ENCODE results near the gene SEC14L3. TPM values are rescaled to one million over a fixed set of nuclear protein-coding genes. Genes with fewer than 3 reads are reported as not detected.

Gene SEC14L3
- total RNA-seq, 6 experiments from 2014 or later: not detected

DNA sequence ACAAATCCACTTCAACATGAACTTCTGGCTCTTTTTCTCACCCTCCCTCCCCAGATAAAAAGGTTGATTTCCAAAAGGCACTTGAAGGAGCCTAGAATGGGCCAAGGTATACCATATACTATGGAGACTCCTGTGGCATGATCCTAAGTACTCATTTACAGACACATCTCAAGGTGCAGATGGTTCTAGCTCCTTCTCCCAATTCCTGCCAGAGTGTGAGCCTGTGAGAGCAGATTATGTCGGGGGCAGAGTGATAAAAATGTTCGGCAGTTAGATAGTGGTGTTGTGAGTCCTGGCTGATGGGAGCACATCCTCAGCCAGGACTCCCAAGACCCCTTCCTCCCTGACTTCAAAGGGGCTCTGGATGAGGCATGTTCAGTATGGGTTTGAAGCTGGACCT is 8.2 kb upstream of the SEC14L3 start:
- Mint-ChIP-seq H3K4me3 (no peak overlapping the region), H3K27me3 (ENCODE audit: insufficient read depth) (peaks cover 39% of the 10 kb centered on the region), H3K27ac (no peak overlapping the region), H3K36me3 (ENCODE audit: low read depth) (no peaks in the 10 kb centered on the region), H3K9me3 (no peaks in the 10 kb centered on the region), H3K4me1 (ENCODE audit: low read depth) (peaks cover 20% of the 10 kb centered on the region)
- TF ChIP-seq, protein P1, sequence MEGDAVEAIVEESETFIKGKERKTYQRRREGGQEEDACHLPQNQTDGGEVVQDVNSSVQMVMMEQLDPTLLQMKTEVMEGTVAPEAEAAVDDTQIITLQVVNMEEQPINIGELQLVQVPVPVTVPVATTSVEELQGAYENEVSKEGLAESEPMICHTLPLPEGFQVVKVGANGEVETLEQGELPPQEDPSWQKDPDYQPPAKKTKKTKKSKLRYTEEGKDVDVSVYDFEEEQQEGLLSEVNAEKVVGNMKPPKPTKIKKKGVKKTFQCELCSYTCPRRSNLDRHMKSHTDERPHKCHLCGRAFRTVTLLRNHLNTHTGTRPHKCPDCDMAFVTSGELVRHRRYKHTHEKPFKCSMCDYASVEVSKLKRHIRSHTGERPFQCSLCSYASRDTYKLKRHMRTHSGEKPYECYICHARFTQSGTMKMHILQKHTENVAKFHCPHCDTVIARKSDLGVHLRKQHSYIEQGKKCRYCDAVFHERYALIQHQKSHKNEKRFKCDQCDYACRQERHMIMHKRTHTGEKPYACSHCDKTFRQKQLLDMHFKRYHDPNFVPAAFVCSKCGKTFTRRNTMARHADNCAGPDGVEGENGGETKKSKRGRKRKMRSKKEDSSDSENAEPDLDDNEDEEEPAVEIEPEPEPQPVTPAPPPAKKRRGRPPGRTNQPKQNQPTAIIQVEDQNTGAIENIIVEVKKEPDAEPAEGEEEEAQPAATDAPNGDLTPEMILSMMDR (IDR thresholded peaks at IDR 0.05): no peak
- no peak for DNase-seq

DNA sequence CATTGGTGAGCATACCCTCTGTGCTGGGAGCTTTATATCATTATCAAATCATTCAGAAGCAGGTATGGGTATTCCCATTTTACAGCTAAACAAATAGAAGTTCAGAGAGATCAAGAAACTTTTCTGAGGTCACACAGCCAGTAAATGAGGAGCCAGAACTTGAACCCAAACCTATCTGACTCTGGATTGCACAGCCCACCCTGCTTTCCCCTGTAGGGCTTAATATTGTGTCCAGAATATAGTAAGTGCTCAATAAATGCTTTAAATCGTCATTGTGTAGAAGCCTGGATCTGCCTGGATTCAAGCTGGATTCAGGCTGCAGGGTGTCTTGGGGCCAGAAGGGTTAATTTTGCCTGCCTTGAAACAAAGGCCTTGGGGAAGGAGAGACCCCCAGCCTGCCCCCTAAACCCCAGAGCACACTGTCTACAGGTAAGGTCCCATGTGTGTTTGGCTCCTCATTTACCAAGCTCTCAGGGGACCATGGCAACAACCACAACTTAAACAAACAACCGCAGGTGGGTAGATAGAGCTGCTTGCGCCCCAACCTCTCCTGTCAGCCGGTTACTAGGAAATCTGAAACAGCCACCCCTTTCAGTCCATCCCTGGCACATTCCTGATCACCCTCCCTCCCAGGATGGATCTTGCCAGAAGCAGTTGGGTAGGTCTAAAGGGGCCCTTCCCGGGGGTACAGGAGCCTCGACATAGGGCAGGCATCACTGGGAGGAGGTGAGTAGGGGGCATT is 3.0 kb upstream of the SEC14L3 start:
- TF ChIP-seq, protein P1 (IDR thresholded peaks at IDR 0.05): no peak
- no peak for DNase-seq
- Mint-ChIP-seq H3K36me3 (ENCODE audit: low read depth) (no peaks in the 10 kb centered on the region), H3K9me3 (no peaks in the 10 kb centered on the region), H3K4me3 (no peak overlapping the region), H3K4me1 (ENCODE audit: low read depth) (no peaks in the 10 kb centered on the region), H3K27me3 (ENCODE audit: insufficient read depth) (peaks cover 55% of the 10 kb centered on the region), H3K27ac (no peak overlapping the region)

- Mint-ChIP-seq H3K4me3 (no peak overlapping the region), H3K27me3 (ENCODE audit: insufficient read depth) (peaks cover 59% of the 10 kb centered on the region), H3K27ac (no peak overlapping the region), H3K36me3 (ENCODE audit: low read depth) (no peaks in the 10 kb centered on the region), H3K9me3 (no peaks in the 10 kb centered on the region), H3K4me1 (ENCODE audit: low read depth) (no peaks in the 10 kb centered on the region)
- no peak for DNase-seq
- TF ChIP-seq, protein P1 (IDR thresholded peaks at IDR 0.05): no peak
Observed at GRCh38 chr22:30474121-30474520, 2.3 kb upstream of the SEC14L3 start.

DNA sequence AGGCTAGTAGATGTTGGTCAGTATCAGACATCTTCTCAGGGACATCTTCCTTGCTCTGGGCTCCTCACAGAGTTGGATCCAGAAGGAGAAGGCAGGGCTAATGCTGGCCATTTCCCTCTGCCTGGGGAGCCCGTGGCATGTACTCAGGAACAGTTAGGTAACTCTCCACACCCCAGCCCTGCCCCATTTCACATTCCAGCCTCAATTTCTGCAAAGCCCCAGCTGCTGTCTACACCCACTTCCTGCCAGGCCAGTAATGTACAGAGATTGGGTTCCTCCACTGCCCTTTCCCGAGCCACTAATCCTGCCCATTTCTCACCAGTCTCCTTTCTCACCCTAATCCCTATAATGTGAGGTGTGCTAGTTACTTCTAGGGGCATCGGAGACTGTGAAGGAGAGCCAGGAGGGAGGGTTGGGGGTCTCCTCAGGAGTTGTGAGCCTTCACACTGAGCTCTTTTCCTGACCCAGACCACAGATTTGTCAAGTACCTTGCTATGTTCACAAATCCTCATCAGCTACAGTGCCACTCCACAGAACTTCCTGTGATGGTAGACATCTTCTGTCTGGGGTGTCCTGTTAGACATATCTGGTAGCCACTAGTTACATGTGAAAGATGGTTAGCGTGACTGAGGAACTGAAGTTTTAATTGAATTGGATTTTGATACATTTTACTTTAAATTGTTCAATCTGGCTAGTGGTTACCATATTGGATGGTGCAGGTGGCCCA is 1.3 kb upstream of the SEC14L3 start:
- no peak overlapping the region for H3K27ac Mint-ChIP-seq
- H3K27me3 Mint-ChIP-seq (ENCODE audit: insufficient read depth): peaks cover 55% of the 10 kb centered on the region
- H3K4me1 Mint-ChIP-seq (ENCODE audit: low read depth): no peaks in the 10 kb centered on the region
- H3K36me3 Mint-ChIP-seq (ENCODE audit: low read depth): no peaks in the 10 kb centered on the region
- TF ChIP-seq, protein P1 (IDR thresholded peaks at IDR 0.05): no peak
- no peak for DNase-seq
- no peak overlapping the region for H3K4me3 Mint-ChIP-seq
- no peaks in the 10 kb centered on the region for H3K9me3 Mint-ChIP-seq

- no peak overlapping the region for H3K27ac Mint-ChIP-seq
- H3K4me3 Mint-ChIP-seq: no peak overlapping the region
- no peaks in the 10 kb centered on the region for H3K9me3 Mint-ChIP-seq
- no peak for DNase-seq
- H3K27me3 Mint-ChIP-seq (ENCODE audit: insufficient read depth): peaks cover 50% of the 10 kb centered on the region
- H3K4me1 Mint-ChIP-seq (ENCODE audit: low read depth): no peaks in the 10 kb centered on the region
- no peaks in the 10 kb centered on the region for H3K36me3 Mint-ChIP-seq (ENCODE audit: low read depth)
- TF ChIP-seq, protein P1 (IDR thresholded peaks at IDR 0.05): no peak
Observed at GRCh38 chr22:30470655-30471054, 1.2 kb downstream of the SEC14L3 start.
